HepG2 (cell line): ENCODE measurements around the gene CCNB1. TPM values are rescaled to one million over a fixed set of nuclear protein-coding genes. Genes with fewer than 3 reads are reported as not detected.

ENCODE experiments used
- ATAC-seq: fragments of 200-7000 bp; cut with Tn5 transposase; 3 replicates; pipeline ENCODE4 v1.9.1; 2020; ENCODE audit warnings: mild to moderate bottlenecking, moderate library complexity
- BruUV-seq: library from RNA; stranded (reverse); fragments of 400-500 nt; replicated peaks from 2 replicates; lab custom pipeline; 2021; lab: Mats Ljungman, UMichigan
- CTCF ChIA-PET: fragments of 300-600 bp; formaldehyde crosslinking; extraction: SDS; loops from one replicate; lab custom pipeline; 2021; ENCODE audit warnings: low total read pairs, inconsistent platforms, low intra/inter-chr PET ratio; lab: Yijun Ruan, JAX
- POLR2A ChIA-PET: fragments of 350-600 bp; sonication (Branson Sonifier 250); formaldehyde crosslinking; loops from one replicate; lab custom pipeline; 2020; ENCODE audit warnings: antibody characterized with exemption, inconsistent platforms; lab: Yijun Ruan, JAX
- DNase-seq: peaks from one replicate; pipeline ENCODE4 v3.0.0-alpha.2; 2015; ENCODE audit warnings: low spot score
- FAIRE-seq: peaks from 3 replicates; lab custom pipeline; 2011; peaks lifted over from hg19 to GRCh38; lab: Jason Lieb, UNC
- H2AFZ ChIP-seq: one replicate; pipeline ENCODE4 v1.6.1; 2011; ENCODE audit warnings: low read length, inconsistent platforms
- H3K27ac ChIP-seq: fragments of 300-600 bp; 3 replicates; pipeline ENCODE4 v1.8.0; 2011; ENCODE audit warnings: mixed run types, mild to moderate bottlenecking, mixed read lengths, low read length, inconsistent platforms; ENCODE audit not compliant: insufficient read depth; ENCODE audit errors: extremely low read length
- H3K27me3 ChIP-seq, 2 experiments: fragments of 200-600 bp in 1 of 2; 2 replicates in 1 of 2; 3 replicates in 1 of 2; pipeline versions ENCODE4 v1.6.0 to v1.8.0; 2011; ENCODE audit warnings: low read length in 2 of 2, mild to moderate bottlenecking in 2 of 2, moderate library complexity in 2 of 2, inconsistent platforms in 1 of 2; ENCODE audit not compliant: insufficient read depth in 2 of 2, control insufficient read depth in 1 of 2
- H3K36me3 ChIP-seq, 2 experiments: fragments of 200-600 bp in 1 of 2; replicated peaks in 1 of 2; 2 replicates in 1 of 2; 3 replicates in 1 of 2; pipeline versions ENCODE4 v1.5.1 to v1.8.0; 2011; ENCODE audit warnings: low read length in 2 of 2, inconsistent platforms in 1 of 2; ENCODE audit not compliant: insufficient read depth in 2 of 2, control insufficient read depth in 1 of 2
- H3K4me1 ChIP-seq: 2 replicates; pipeline ENCODE4 v1.5.1; 2012; ENCODE audit warnings: low read length, inconsistent platforms; ENCODE audit not compliant: insufficient read depth
- H3K4me2 ChIP-seq: 2 replicates; pipeline ENCODE4 v1.6.0; 2011; ENCODE audit warnings: low read depth, low read length, inconsistent platforms
- H3K4me3 ChIP-seq, 3 experiments: fragments of 200-600 bp in 1 of 3; sonication (generic), shearing (Covaris generic) in 1 of 3; replicated peaks in 1 of 3; 2 replicates each; pipeline ENCODE4 v1.5.1; 2011 to 2016; ENCODE audit warnings: low read length in 3 of 3, inconsistent platforms in 2 of 3, low read depth in 2 of 3, mild to moderate bottlenecking in 2 of 3, control low read depth in 1 of 3, mixed read lengths in 1 of 3; ENCODE audit not compliant: insufficient read depth in 1 of 3
- H3K79me2 ChIP-seq: one replicate; pipeline ENCODE4 v1.6.1; 2011; ENCODE audit warnings: low read length, inconsistent platforms; ENCODE audit not compliant: insufficient read depth
- H3K9ac ChIP-seq: 2 replicates; pipeline ENCODE4 v1.6.0; 2011; ENCODE audit warnings: mild to moderate bottlenecking, low read depth, low read length, inconsistent platforms; ENCODE audit not compliant: insufficient read depth
- H3K9me3 ChIP-seq: 2 replicates; pipeline ENCODE4 v1.5.1; 2012; ENCODE audit warnings: mild to moderate bottlenecking, low read length
- H4K20me1 ChIP-seq: 2 replicates; pipeline ENCODE4 v1.6.0; 2011; ENCODE audit warnings: inconsistent platforms, mild to moderate bottlenecking, low read length, moderate library complexity; ENCODE audit not compliant: insufficient read depth
- GABPB1 ChIP-seq: IDR thresholded peaks from 2 replicates; pipeline ENCODE4 v1.6.1; 2016; ENCODE audit warnings: mild to moderate bottlenecking, missing genetic modification reagents, moderate library complexity, missing compliant biosample characterization
- HNF4A ChIP-seq: sonication (generic); formaldehyde crosslinking; IDR thresholded peaks from 2 replicates; pipeline ENCODE4 v1.4.0; 2020; ENCODE audit warnings: missing genetic modification reagents
- KLF12 ChIP-seq: sonication (generic); formaldehyde crosslinking; IDR thresholded peaks from 2 replicates; pipeline ENCODE4 v1.4.0; 2020; ENCODE audit warnings: missing genetic modification reagents, borderline replicate concordance
- KLF9 ChIP-seq: IDR thresholded peaks from 2 replicates; pipeline ENCODE4 v1.6.1; 2016; ENCODE audit warnings: low read depth
- MTA3 ChIP-seq: sonication (generic); formaldehyde crosslinking; IDR thresholded peaks from 2 replicates; pipeline ENCODE4 v1.4.0; 2020; ENCODE audit warnings: missing genetic modification reagents
- NBN ChIP-seq: fragments of 450-650 bp; conservative IDR thresholded peaks from 2 replicates; pipeline ENCODE4 v1.6.1; 2017
- NCOR1 ChIP-seq: fragments of 200-600 bp; sonication (generic); IDR thresholded peaks from 2 replicates; pipeline ENCODE4 v1.7.0; 2017; ENCODE audit warnings: antibody characterized with exemption, low read length, borderline replicate concordance
- NFKB2 ChIP-seq: sonication (generic); formaldehyde crosslinking; IDR thresholded peaks from 2 replicates; pipeline ENCODE4 v1.4.0; 2020; ENCODE audit warnings: missing genetic modification reagents, borderline replicate concordance
- RAD51 ChIP-seq: fragments of 450-650 bp; IDR thresholded peaks from 2 replicates; pipeline ENCODE4 v1.6.1; 2016; ENCODE audit warnings: borderline replicate concordance
- SETDB1 ChIP-seq: sonication (generic); formaldehyde crosslinking; IDR thresholded peaks from 2 replicates; pipeline ENCODE4 v1.5.1; 2020; ENCODE audit warnings: missing genetic modification reagents, mild to moderate bottlenecking, borderline replicate concordance
- ZKSCAN5 ChIP-seq: sonication (generic); formaldehyde crosslinking; IDR thresholded peaks from 2 replicates; pipeline ENCODE4 v1.5.1; 2020; ENCODE audit warnings: mild to moderate bottlenecking, missing genetic modification reagents
- ZNF431 ChIP-seq: sonication (generic); formaldehyde crosslinking; IDR thresholded peaks from 2 replicates; pipeline ENCODE4 v1.9.0; 2022; ENCODE audit warnings: missing genetic modification reagents, low read depth, mild to moderate bottlenecking, borderline replicate concordance
- ZNF530 ChIP-seq: sonication (generic); formaldehyde crosslinking; IDR thresholded peaks from 2 replicates; pipeline ENCODE4 v1.5.0; 2020; ENCODE audit warnings: low read depth, mild to moderate bottlenecking, missing genetic modification reagents
- ZNF563 ChIP-seq: sonication (generic); formaldehyde crosslinking; IDR thresholded peaks from 2 replicates; pipeline ENCODE4 v1.8.0; 2022; ENCODE audit warnings: mild to moderate bottlenecking, moderate library complexity, missing genetic modification reagents
- ZNF879 ChIP-seq: sonication (generic); formaldehyde crosslinking; IDR thresholded peaks from 2 replicates; pipeline ENCODE4 v1.8.1; 2023; ENCODE audit warnings: missing genetic modification reagents
- WGBS: methylation state at CpG from one replicate; pipeline ENCODE4 v1.1.6; 2017; ENCODE audit warnings: low lambda C conversion rate; 5-methylcytosine and 5-hydroxymethylcytosine counted together
- in situ Hi-C: cut with HindIII; loops from 2 replicates; pipeline ENCODE4 v1.10.0; 2017; ENCODE audit warnings: low pct_unique_long_range_greater_than_20kb; ENCODE audit not compliant: extremely low pct_ligation_motif_present
- intact Hi-C: fragments of 100-400 bp; cut with micrococcal nuclease; formaldehyde crosslinking; loops from one replicate; pipeline ENCODE4 v1.10.0; 2022; ENCODE audit not compliant: unreplicated experiment
- polyA plus RNA-seq, 8 experiments: library from polyadenylated mRNA; depleted of rRNA in 3 of 8; stranded (reverse) in 7 of 8; unstranded in 1 of 8; fragments of >200 nt; fragmentation: Illumina TruSeq in 4 of 8; extraction: Trizol in 4 of 8; gene quantifications; 2 replicates each; pipeline versions ENCODE4 v1.2.1 to v1.2.3, GENCODE V29; 2011 to 2016; ENCODE audit warnings: low read depth in 4 of 8, missing spikeins in 1 of 8, mixed read lengths in 1 of 8; ENCODE audit not compliant: insufficient read depth in 1 of 8
- total RNA-seq, 5 experiments: library from RNA; depleted of rRNA; stranded (reverse); fragments of >200 nt; fragmentation: Illumina TruSeq; extraction: Trizol; gene quantifications; 2 replicates each; pipeline ENCODE4 v1.2.3, GENCODE V29; 2016; ENCODE audit warnings: low read depth in 1 of 5
- TF ChIP-seq, protein P1 (sequence below): sonication (generic); formaldehyde crosslinking; IDR thresholded peaks from 2 replicates; pipeline ENCODE4 v1.4.0; 2020; ENCODE audit warnings: missing genetic modification reagents
- TF ChIP-seq, protein P2 (sequence below): sonication (generic); formaldehyde crosslinking; IDR thresholded peaks from 2 replicates; pipeline ENCODE4 v1.5.1; 2020; ENCODE audit warnings: missing genetic modification reagents, mild to moderate bottlenecking, borderline replicate concordance

CCNB1 gene
- total and polyA plus RNA-seq, 2 of the 13 experiments (the other 11 are each of a cell fraction or from before 2014, with no cell fraction given), result 82.3 to 316 TPM

DNA sequence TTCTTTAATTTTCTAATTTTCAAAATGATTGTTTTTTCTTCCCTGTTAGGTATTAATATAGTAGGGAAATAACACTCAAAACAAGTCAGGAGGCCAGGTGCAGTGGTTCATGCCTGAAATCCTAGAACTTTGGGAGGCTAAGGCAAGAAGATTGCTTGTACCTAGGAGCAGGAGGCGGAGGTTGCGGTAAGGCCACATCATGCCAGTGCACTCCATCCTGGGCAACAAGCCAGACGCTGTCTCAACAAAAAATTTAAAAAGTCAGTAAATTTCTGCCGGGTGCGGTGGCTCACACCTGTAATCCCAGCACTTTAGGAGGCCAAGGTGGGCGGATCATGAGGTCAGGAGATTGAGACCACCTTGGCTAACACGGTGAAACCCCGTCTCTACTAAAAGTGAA lies 57.6 kb downstream of the CCNB1 start:
- Histone ChIP-seq H3K9me3 (no peaks in the 10 kb centered on the region), H3K27ac (no peak overlapping the region), H3K9ac (no peak overlapping the region)
- intact Hi-C loops, result no loop called here
- WGBS, result 96% methylated on average over 8 of the region's 8 CpGs
- TF ChIP-seq SETDB1 (CRISPR knock-in tag) (no peak), KLF9 (no peak), NCOR1 (no peak), NFKB2 (CRISPR knock-in tag) (no peak), RAD51 (no peak)
- TF ChIP-seq, protein P1, sequence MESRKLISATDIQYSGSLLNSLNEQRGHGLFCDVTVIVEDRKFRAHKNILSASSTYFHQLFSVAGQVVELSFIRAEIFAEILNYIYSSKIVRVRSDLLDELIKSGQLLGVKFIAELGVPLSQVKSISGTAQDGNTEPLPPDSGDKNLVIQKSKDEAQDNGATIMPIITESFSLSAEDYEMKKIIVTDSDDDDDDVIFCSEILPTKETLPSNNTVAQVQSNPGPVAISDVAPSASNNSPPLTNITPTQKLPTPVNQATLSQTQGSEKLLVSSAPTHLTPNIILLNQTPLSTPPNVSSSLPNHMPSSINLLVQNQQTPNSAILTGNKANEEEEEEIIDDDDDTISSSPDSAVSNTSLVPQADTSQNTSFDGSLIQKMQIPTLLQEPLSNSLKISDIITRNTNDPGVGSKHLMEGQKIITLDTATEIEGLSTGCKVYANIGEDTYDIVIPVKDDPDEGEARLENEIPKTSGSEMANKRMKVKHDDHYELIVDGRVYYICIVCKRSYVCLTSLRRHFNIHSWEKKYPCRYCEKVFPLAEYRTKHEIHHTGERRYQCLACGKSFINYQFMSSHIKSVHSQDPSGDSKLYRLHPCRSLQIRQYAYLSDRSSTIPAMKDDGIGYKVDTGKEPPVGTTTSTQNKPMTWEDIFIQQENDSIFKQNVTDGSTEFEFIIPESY (CRISPR knock-in tag), result peak; percentile 74; the same call in 1 of the 2 replicates
- TF ChIP-seq, all 625 proteins: peak for 1
- peaks cover 73% of the 10 kb centered on the region for H3K4me1 ChIP-seq
- no TSS peak for BruUV-seq
- POLR2A ChIA-PET, result no interaction called here
- CTCF ChIA-PET, result no interaction called here
- H3K36me3 ChIP-seq, result peaks cover 2 to 11% of the 10 kb centered on the region in 2 experiments; a peak in 4 of 5 replicates
- H3K79me2 ChIP-seq, result peaks cover 16% of the 10 kb centered on the region
- in situ Hi-C loops, result no loop called here
- FAIRE-seq (no peak), ATAC-seq (no peak), DNase-seq (no peak)
- no peaks in the 10 kb centered on the region for H4K20me1 ChIP-seq
- no peak overlapping the region for H3K4me2 ChIP-seq
- H3K4me3 ChIP-seq, result no peak overlapping the region
- no peaks in the 10 kb centered on the region; a peak in 1 of 5 replicates for H3K27me3 ChIP-seq
- no peak overlapping the region for H2AFZ ChIP-seq

- POLR2A ChIA-PET, result interaction anchor here (0.9 to 1.7 kb wide), 6 partner anchors 9 to 132 kb away, joined by 3 to 11 read pairs (median 4); partner anchors contain the start of genes CCDC125, CCNB1, CDK7 and SLC30A5
- no peak for TF ChIP-seq KLF12 (CRISPR knock-in tag)
- TF ChIP-seq MTA3 (CRISPR knock-in tag), result no peak
- TF ChIP-seq GABPB1 (CRISPR knock-in tag), result no peak
- TF ChIP-seq ZNF431 (CRISPR knock-in tag), result no peak
- TF ChIP-seq HNF4A, result peak; percentile 66
- no peak for TF ChIP-seq NBN
- no peak for TF ChIP-seq ZNF563 (CRISPR knock-in tag)
- no peak for TF ChIP-seq ZKSCAN5 (CRISPR knock-in tag)
- TF ChIP-seq ZNF530 (CRISPR knock-in tag), result no peak
- no peak for TF ChIP-seq ZNF879 (CRISPR knock-in tag)
- TF ChIP-seq, protein P2, sequence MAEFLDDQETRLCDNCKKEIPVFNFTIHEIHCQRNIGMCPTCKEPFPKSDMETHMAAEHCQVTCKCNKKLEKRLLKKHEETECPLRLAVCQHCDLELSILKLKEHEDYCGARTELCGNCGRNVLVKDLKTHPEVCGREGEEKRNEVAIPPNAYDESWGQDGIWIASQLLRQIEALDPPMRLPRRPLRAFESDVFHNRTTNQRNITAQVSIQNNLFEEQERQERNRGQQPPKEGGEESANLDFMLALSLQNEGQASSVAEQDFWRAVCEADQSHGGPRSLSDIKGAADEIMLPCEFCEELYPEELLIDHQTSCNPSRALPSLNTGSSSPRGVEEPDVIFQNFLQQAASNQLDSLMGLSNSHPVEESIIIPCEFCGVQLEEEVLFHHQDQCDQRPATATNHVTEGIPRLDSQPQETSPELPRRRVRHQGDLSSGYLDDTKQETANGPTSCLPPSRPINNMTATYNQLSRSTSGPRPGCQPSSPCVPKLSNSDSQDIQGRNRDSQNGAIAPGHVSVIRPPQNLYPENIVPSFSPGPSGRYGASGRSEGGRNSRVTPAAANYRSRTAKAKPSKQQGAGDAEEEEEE, result no peak
These were observed 58.9 kb downstream of the CCNB1 start for GRCh38 chr5:69225860-69226259.

More at GRCh38 chr5:69225860-69226259, 58.9 kb downstream of the CCNB1 start:
- ATAC-seq (peak; percentile 92), FAIRE-seq (peak; percentile 79), DNase-seq (peak; percentile 85)
- H4K20me1 ChIP-seq, result no peaks in the 10 kb centered on the region
- no peaks in the 10 kb centered on the region for H3K9me3 ChIP-seq
- H3K36me3 ChIP-seq, result peaks cover 2 to 11% of the 10 kb centered on the region in 2 experiments; a peak in 4 of 5 replicates
- H3K4me2 ChIP-seq, result peak overlapping the region; percentile 47
- no peaks in the 10 kb centered on the region; a peak in 1 of 5 replicates for H3K27me3 ChIP-seq
- H3K27ac ChIP-seq, result peak overlapping the region; percentile 73
- CTCF ChIA-PET, result no interaction called here
- peak overlapping the region; percentile 54 for H3K9ac ChIP-seq
- H2AFZ ChIP-seq, result no peak overlapping the region
- peaks cover 8% of the 10 kb centered on the region for H3K79me2 ChIP-seq
- intact Hi-C loops, result no loop called here
- WGBS, result 38% methylated on average over 4 of the region's 4 CpGs
- TSS peak; percentile 53 for BruUV-seq
- in situ Hi-C loops, result no loop called here
- H3K4me3 ChIP-seq, result peak overlapping the region in 2 of 3 experiments; percentile 28 to 34; a peak in 1 of 6 replicates
- H3K4me1 ChIP-seq, result peaks cover 60% of the 10 kb centered on the region
